Measurements from ENCODE around the gene STARD5. TPM values are rescaled to one million over a fixed set of nuclear protein-coding genes. Genes with fewer than 3 reads are reported as not detected.

STARD5 gene
- total and polyA plus RNA-seq, 7 donors, result 0.66 to 26.1 (median 6.4) TPM

DNA sequence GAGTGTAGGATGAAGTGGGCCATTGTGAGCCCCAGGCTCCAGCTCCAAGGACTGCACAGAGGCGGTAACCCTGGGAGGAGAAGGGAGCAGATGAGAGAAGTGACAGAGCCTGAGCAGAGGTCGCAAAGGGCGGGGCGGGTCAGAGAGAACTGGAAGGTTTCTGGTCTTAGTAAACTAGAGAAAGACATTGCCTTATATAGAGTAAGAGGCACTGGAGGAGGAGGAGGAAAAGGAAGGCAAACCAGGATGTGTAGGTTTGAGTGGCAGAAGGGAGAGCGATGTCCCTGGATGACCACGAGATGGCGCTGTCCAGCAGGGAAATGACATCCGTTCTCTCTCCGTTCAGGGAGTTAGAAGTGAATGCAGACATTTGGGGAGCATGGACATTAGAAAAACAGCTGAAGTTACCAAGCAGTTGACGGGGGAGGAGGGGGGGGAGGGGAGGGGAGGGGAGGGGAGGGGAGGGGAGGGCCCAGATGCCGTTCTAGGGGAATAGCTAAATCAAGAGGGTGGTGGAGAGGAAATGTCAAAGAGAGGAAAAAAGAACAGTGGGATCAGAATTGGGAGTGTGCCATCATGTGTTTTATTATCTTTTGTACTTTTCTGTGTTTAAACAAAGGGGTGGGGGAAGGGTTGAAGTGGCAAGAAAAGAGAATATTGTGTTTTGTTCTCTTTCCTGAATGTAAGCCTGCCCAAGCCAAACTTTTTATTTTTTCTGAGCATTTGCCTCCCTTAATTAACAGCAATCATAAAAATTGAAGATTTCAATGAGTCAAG is 48.8 kb downstream of the STARD5 start:
- no peak overlapping the region for H3K4me3 ChIP-seq
- DNase-seq, result peak; percentile 85
- H3K36me3 ChIP-seq, result no peaks in the 10 kb centered on the region
- peaks cover 0 to 4% (median 0%) of the 10 kb centered on the region in 4 donors for H3K9me3 ChIP-seq
- TF ChIP-seq, protein P1, sequence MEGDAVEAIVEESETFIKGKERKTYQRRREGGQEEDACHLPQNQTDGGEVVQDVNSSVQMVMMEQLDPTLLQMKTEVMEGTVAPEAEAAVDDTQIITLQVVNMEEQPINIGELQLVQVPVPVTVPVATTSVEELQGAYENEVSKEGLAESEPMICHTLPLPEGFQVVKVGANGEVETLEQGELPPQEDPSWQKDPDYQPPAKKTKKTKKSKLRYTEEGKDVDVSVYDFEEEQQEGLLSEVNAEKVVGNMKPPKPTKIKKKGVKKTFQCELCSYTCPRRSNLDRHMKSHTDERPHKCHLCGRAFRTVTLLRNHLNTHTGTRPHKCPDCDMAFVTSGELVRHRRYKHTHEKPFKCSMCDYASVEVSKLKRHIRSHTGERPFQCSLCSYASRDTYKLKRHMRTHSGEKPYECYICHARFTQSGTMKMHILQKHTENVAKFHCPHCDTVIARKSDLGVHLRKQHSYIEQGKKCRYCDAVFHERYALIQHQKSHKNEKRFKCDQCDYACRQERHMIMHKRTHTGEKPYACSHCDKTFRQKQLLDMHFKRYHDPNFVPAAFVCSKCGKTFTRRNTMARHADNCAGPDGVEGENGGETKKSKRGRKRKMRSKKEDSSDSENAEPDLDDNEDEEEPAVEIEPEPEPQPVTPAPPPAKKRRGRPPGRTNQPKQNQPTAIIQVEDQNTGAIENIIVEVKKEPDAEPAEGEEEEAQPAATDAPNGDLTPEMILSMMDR (IDR thresholded peaks at IDR 0.05), result peak; percentile 74 to 85 (median 78)
- TF ChIP-seq POLR2AphosphoS5 (IDR thresholded peaks at IDR 0.05) (peak in 1 of 4 donors; percentile 1), EP300 (IDR thresholded peaks at IDR 0.05) (no peak), POLR2A (IDR thresholded peaks at IDR 0.05) (no peak)
- peak overlapping the region; percentile 17 to 49 (median 35) for H3K27ac ChIP-seq
- intact Hi-C loops (cut with DNase I), result loop anchor here (1.0 to 10.0 kb wide), 3 partner anchors 62 to 920 kb away; no protein-coding TSS in a partner anchor
- 4 to 11% methylated on average over 10 to 11 of the region's 11 CpGs for WGBS, 2 donors
- no peaks in the 10 kb centered on the region for H3K27me3 ChIP-seq
- peaks cover 0 to 17% (median 12%) of the 10 kb centered on the region in 4 donors for H3K4me1 ChIP-seq

DNA sequence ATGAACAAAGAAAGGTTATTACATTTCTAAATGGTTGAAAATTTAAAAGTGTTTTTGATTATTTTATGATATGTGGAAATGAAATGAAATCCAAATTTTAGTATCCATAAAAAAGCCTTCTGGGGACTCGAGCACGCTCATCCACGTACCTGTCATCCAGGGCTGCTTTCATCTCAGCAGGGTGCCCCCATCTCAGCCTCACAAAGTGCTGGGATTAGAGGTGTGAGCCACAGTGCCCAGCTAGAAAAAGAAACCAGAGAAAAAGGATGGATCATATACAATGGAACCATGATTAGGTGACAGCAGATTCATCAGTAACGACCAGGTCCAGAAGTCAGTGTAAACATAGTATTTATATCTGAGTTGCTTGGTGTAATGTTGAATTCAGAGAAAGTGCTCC is 49.7 kb downstream of the STARD5 start:
- no peak overlapping the region for H3K4me3 ChIP-seq
- H3K9me3 ChIP-seq, result peaks cover 0 to 4% (median 0%) of the 10 kb centered on the region in 4 donors
- peaks cover 0 to 9% (median 4%) of the 10 kb centered on the region in 4 donors for H3K4me1 ChIP-seq
- TF ChIP-seq EP300 (IDR thresholded peaks at IDR 0.05) (no peak), POLR2A (IDR thresholded peaks at IDR 0.05) (no peak), POLR2AphosphoS5 (IDR thresholded peaks at IDR 0.05) (no peak)
- TF ChIP-seq, protein P1 (IDR thresholded peaks at IDR 0.05), result no peak
- no peak for DNase-seq
- intact Hi-C loops (cut with DNase I), result loop anchor here (10.0 kb wide), 1 partner anchor 921 kb away; no protein-coding TSS in a partner anchor
- H3K36me3 ChIP-seq, result no peaks in the 10 kb centered on the region
- no peaks in the 10 kb centered on the region for H3K27me3 ChIP-seq
- 86 to 93% methylated on average over 4 of the region's 4 CpGs for WGBS, 2 donors
- H3K27ac ChIP-seq, result no peak overlapping the region

DNA sequence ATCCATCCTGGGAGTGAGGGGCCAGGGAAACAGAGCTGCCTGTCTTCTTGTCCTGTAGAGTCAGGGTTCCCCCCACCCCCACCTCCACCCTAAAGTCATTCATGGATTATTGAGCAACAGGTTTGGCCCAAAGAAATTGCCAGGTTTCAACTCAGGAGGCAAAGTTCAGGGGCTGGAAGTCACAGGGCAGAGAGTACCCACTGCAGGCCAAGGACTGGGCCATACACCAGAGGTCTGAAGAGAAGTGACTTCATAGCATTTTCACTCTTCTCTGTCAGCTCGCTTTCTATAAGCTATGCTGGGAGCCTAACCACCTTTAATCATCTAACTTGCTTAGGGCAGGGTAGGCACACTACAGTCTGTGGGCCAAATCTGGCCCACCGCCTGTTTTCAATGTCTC is 50.1 kb downstream of the STARD5 start:
- Histone ChIP-seq H3K9me3 (peaks cover 0 to 4% (median 0%) of the 10 kb centered on the region in 4 donors), H3K27me3 (no peaks in the 10 kb centered on the region), H3K4me1 (peaks cover 0 to 9% (median 4%) of the 10 kb centered on the region in 4 donors), H3K36me3 (no peaks in the 10 kb centered on the region), H3K4me3 (no peak overlapping the region), H3K27ac (no peak overlapping the region)
- DNase-seq, result no peak
- intact Hi-C loops (cut with DNase I), result loop anchor here (10.0 kb wide), 1 partner anchor 921 kb away; no protein-coding TSS in a partner anchor
- WGBS, 2 donors, result 90 to 96% methylated on average over 2 of the region's 2 CpGs
- no peak for TF ChIP-seq POLR2AphosphoS5 (IDR thresholded peaks at IDR 0.05)
- no peak for TF ChIP-seq EP300 (IDR thresholded peaks at IDR 0.05)
- TF ChIP-seq, protein P1 (IDR thresholded peaks at IDR 0.05), result no peak
- no peak for TF ChIP-seq POLR2A (IDR thresholded peaks at IDR 0.05)

DNA sequence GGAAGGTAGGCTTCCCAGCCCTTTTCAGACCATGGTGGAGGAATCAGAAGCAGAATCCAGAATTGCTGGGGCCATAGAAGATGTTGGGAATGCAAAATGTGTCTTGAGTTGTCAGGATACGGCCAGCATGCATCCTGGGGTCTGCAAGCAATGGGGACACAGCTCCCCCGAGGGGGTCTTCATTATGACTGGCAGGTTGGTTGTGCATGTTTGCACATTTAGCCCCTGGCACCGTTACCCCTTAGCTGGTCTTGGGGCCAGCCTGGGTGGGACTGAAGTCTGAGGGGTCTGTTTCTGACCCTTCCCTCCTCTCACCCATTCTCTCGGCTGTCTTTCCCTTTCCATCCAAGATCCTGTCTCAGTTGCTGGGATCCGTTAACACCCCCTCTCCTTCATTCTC is 50.7 kb downstream of the STARD5 start:
- TF ChIP-seq POLR2AphosphoS5 (IDR thresholded peaks at IDR 0.05), result no peak
- TF ChIP-seq, protein P1 (IDR thresholded peaks at IDR 0.05), result no peak
- no peak for TF ChIP-seq POLR2A (IDR thresholded peaks at IDR 0.05)
- no peak for TF ChIP-seq EP300 (IDR thresholded peaks at IDR 0.05)
- Histone ChIP-seq H3K4me3 (no peak overlapping the region), H3K27me3 (no peaks in the 10 kb centered on the region), H3K4me1 (peaks cover 0 to 9% (median 4%) of the 10 kb centered on the region in 4 donors), H3K9me3 (peaks cover 0 to 4% (median 0%) of the 10 kb centered on the region in 4 donors), H3K27ac (no peak overlapping the region), H3K36me3 (no peaks in the 10 kb centered on the region)
- DNase-seq, result no peak
- WGBS, 2 donors, result 90 to 92% methylated on average over 5 of the region's 5 CpGs
- intact Hi-C loops (cut with DNase I), result loop anchor here (10.0 kb wide), 1 partner anchor 922 kb away; no protein-coding TSS in a partner anchor
